Esophagus squamous epithelium (tissue), 5 donors: Measurements from ENCODE around the gene RYR1. TPM values are rescaled to one million over a fixed set of nuclear protein-coding genes. Genes with fewer than 3 reads are reported as not detected.

Experiments
- DNase-seq: peaks from one replicate; lab custom pipeline; 2025; lab: John Stamatoyannopoulos, UW
- H3K27ac ChIP-seq, 4 donors: fragments of 200-600 bp; sonication (generic); one replicate each; pipeline ENCODE4 v1.5.1; 2016 to 2019; ENCODE audit warnings: mild to moderate bottlenecking in 1 of 4
- H3K27me3 ChIP-seq, 4 donors: fragments of 200-600 bp; sonication (generic); 1 replicate in 3 of 4; 2 replicates in 1 of 4; pipeline versions ENCODE4 v1.5.1 to v1.6.0; 2017 to 2021; ENCODE audit warnings: antibody characterized with exemption in 1 of 4
- H3K36me3 ChIP-seq, 3 donors: fragments of 200-600 bp; sonication (generic); one replicate each; pipeline ENCODE4 v1.5.1; 2016 to 2019
- H3K4me1 ChIP-seq, 3 donors: fragments of 200-600 bp; sonication (generic); one replicate each; pipeline ENCODE4 v1.5.1; 2017 to 2019
- H3K4me3 ChIP-seq, 4 donors: fragments of 200-600 bp; sonication (generic); 1 replicate in 3 of 4; 2 replicates in 1 of 4; pipeline ENCODE4 v1.5.1; 2016 to 2019; ENCODE audit warnings: mild to moderate bottlenecking in 2 of 4, moderate library complexity in 1 of 4
- H3K9me3 ChIP-seq, 3 donors: fragments of 200-600 bp; sonication (generic); one replicate each; pipeline ENCODE4 v1.5.1; 2016 to 2019
- POLR2A ChIP-seq, 4 donors: fragments of 450-650 bp; IDR thresholded peaks; one replicate each; pipeline ENCODE4 v1.6.1; 2017; ENCODE audit warnings: antibody characterized with exemption in 4 of 4, mild to moderate bottlenecking in 4 of 4, moderate library complexity in 3 of 4
- WGBS, 2 donors: methylation state at CpG; one replicate each; pipeline ENCODE4 v1.1.5; 2018; 5-methylcytosine and 5-hydroxymethylcytosine counted together
- intact Hi-C: fragments of 100-400 bp; cut with DNase I; formaldehyde crosslinking; loops from one replicate; pipeline ENCODE4 v1.15.0; 2022
- total RNA-seq, 4 donors: library from RNA; depleted of rRNA; stranded (reverse); fragments of >200 nt; gene quantifications; one replicate each; pipeline ENCODE4 v1.1.0, GENCODE V29; 2016
- TF ChIP-seq, protein P1 (sequence below), 6 experiments: fragments of 450-650 bp in 4 of 6; fragments of 200-600 bp in 2 of 6; sonication (generic) in 2 of 6; IDR thresholded peaks; one replicate each; pipeline ENCODE4 v1.5.1; 2016 to 2019; ENCODE audit warnings: antibody characterized with exemption in 6 of 6, mild to moderate bottlenecking in 4 of 6, moderate library complexity in 4 of 6
- donor health status: DM: yes; HTN: yes; CAD: no.

The RYR1 gene
- total RNA-seq, 4 donors from 2014 or later = 11.2 to 18.3 (median 13.8) TPM

DNA sequence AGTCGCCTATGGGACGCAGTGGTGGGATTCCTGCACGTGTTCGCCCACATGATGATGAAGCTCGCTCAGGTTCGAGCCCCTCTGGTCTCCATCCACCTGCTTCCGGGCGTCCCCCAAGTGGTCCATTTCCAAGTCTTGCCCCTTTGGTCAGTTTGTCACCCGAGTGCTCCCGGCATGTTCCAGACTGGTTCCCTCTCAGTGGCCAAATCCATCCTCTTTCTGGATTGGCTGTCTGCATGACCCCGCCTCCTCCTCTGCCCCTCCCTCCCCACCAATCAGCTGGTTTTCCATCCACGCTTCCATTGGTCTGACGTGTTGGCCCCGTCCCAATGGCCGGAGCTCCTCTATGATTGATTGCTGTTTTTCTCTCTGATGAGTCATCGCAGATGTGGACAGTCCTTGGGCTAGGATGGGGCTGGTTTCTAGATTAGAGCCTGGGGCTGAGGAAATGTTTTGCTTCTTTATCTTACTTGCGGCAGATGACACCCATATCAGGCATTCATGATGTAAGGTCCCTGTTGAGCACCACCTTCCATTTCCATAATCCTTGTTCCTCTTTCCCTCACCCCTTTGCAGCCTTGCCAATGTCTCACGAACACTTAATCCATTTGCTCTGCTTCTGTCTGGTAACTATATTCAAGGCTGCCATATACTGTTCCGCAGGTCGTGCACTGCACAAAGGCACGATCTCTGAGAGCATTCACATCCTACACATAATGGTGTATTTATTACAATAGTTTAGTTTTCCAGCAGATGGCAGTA lies 110.5 kb downstream of the RYR1 start:
- H3K27me3 ChIP-seq = no peaks in the 10 kb centered on the region
- WGBS, 2 donors = 26 to 43% methylated on average over 13 to 20 of the region's 21 CpGs
- H3K4me3 ChIP-seq = peak overlapping the region in 2 of 4 donors; percentile 23 to 37
- DNase-seq = no peak
- peak overlapping the region in 3 of 4 donors; percentile 30 to 61 (median 44) for H3K27ac ChIP-seq
- intact Hi-C loops = no loop called here
- H3K36me3 ChIP-seq = no peaks in the 10 kb centered on the region
- no peaks in the 10 kb centered on the region for H3K9me3 ChIP-seq
- peaks cover 0 to 35% (median 17%) of the 10 kb centered on the region in 3 donors for H3K4me1 ChIP-seq
- TF ChIP-seq POLR2A (IDR thresholded peaks at IDR 0.05) = no peak
- TF ChIP-seq, protein P1, sequence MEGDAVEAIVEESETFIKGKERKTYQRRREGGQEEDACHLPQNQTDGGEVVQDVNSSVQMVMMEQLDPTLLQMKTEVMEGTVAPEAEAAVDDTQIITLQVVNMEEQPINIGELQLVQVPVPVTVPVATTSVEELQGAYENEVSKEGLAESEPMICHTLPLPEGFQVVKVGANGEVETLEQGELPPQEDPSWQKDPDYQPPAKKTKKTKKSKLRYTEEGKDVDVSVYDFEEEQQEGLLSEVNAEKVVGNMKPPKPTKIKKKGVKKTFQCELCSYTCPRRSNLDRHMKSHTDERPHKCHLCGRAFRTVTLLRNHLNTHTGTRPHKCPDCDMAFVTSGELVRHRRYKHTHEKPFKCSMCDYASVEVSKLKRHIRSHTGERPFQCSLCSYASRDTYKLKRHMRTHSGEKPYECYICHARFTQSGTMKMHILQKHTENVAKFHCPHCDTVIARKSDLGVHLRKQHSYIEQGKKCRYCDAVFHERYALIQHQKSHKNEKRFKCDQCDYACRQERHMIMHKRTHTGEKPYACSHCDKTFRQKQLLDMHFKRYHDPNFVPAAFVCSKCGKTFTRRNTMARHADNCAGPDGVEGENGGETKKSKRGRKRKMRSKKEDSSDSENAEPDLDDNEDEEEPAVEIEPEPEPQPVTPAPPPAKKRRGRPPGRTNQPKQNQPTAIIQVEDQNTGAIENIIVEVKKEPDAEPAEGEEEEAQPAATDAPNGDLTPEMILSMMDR (IDR thresholded peaks at IDR 0.05) = peak in 3 of 6 experiments; percentile 72 to 75 (median 72)

- Histone ChIP-seq H3K27me3 (no peaks in the 10 kb centered on the region), H3K9me3 (no peaks in the 10 kb centered on the region), H3K4me3 (peak overlapping the region in 2 of 4 donors; percentile 23 to 37), H3K36me3 (no peaks in the 10 kb centered on the region), H3K27ac (peak overlapping the region in 3 of 4 donors; percentile 30 to 61 (median 44)), H3K4me1 (peaks cover 0 to 28% (median 13%) of the 10 kb centered on the region in 3 donors)
- DNase-seq = no peak
- WGBS, 2 donors = 24 to 31% methylated on average over 5 of the region's 6 CpGs
- TF ChIP-seq, protein P1 (IDR thresholded peaks at IDR 0.05) = peak in 3 of 6 experiments; percentile 57 to 77 (median 61)
- TF ChIP-seq POLR2A (IDR thresholded peaks at IDR 0.05) = no peak
- intact Hi-C loops = loop anchor here (5.0 kb wide), 1 partner anchor 83 kb away; no protein-coding TSS in a partner anchor
Measured at GRCh38 chr19:38544569-38545315, 111.3 kb downstream of the RYR1 start.

DNA sequence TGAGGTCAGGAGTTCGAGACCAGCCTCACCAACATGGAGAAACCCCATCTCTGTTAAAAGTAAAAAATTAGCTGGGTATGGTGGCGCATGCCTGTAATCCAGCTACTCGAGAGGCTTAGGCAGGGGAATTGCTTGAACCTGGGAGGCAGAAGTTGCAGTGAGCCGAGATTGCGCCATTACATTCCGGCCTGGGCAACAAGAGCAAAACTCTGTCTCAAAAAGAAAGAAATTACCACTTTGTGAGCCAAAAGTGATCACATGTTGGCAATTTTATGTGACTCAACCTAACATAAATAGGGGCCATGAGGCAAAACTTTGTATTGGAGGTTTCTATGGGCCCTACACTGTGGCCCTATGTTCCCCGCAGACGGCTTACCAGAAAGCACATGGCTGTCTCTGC lies 112.1 kb downstream of the RYR1 start:
- Histone ChIP-seq H3K36me3 (no peaks in the 10 kb centered on the region), H3K27ac (no peak overlapping the region), H3K4me3 (no peak overlapping the region), H3K27me3 (no peaks in the 10 kb centered on the region), H3K4me1 (peaks cover 0 to 25% (median 13%) of the 10 kb centered on the region in 3 donors), H3K9me3 (no peaks in the 10 kb centered on the region)
- intact Hi-C loops = loop anchor here (5.0 kb wide), 1 partner anchor 82 kb away; no protein-coding TSS in a partner anchor
- 89 to 94% methylated on average over 8 of the region's 8 CpGs for WGBS, 2 donors
- TF ChIP-seq POLR2A (IDR thresholded peaks at IDR 0.05) = no peak
- TF ChIP-seq, protein P1 (IDR thresholded peaks at IDR 0.05) = no peak
- no peak for DNase-seq

DNA sequence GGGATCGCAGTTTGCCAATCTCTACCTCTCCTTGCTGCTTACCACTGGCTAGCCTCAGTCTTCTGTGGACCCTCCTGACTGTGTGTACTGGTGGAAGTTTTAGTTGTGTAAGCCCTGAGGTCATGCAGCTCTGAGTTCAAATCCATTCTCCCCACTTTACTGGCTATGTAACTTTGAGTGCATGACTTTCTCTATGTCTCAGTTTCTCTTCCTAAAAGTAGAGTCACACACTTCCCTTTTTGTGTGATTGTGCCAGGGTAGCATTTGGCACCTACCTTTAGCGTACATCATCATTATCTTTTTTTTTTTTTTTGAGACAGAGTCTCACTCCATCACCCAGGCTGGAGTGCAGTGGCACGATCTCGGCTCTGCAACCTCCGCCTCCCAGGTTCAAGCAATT lies 113.9 kb downstream of the RYR1 start:
- TF ChIP-seq, protein P1 (IDR thresholded peaks at IDR 0.05) = no peak
- TF ChIP-seq POLR2A (IDR thresholded peaks at IDR 0.05) = no peak
- WGBS, 2 donors = 77 to 96% methylated on average over 5 of the region's 5 CpGs

More for the DNA sequence above, 113.9 kb downstream of the RYR1 start:
- intact Hi-C loops = loop anchor here (5.0 kb wide), 1 partner anchor 80 kb away; no protein-coding TSS in a partner anchor
- Histone ChIP-seq H3K4me3 (no peak overlapping the region), H3K9me3 (no peaks in the 10 kb centered on the region), H3K4me1 (peaks cover 0 to 18% (median 13%) of the 10 kb centered on the region in 3 donors), H3K36me3 (no peaks in the 10 kb centered on the region), H3K27ac (no peak overlapping the region), H3K27me3 (no peaks in the 10 kb centered on the region)
- no peak for DNase-seq
